ENCODE data around the gene AK5. TPM values are rescaled to one million over a fixed set of nuclear protein-coding genes. Genes with fewer than 3 reads are reported as not detected.

Gene AK5
- polyA plus RNA-seq, 2 of the 4 experiments (the other 2 are of a cell fraction): 4.9 to 6.1 TPM

DNA sequence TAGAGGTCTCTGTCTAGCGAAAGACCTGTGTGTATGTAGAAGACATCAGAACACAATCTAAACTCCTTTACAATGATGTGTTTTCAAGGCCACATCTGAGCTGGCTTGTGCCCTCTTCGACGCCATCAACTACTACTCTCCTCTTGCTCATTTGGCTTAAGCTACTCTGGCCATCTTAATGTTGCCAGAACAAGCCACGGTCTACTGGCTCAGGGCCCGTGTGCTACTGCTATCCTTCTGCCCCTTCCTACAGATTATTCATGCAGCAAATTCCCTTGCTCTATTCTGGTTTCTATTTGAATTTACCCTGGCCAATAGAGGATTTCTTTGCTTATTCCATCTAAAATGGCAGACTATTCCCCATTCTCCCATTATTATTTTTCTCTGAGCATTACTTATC is 278.9 kb downstream of the AK5 start:
- Histone ChIP-seq H3K9me3 (no peaks in the 10 kb centered on the region), H3K4me2 (no peak overlapping the region), H3K27ac (no peak overlapping the region), H3K4me3 (no peak overlapping the region), H3K4me1 (no peaks in the 10 kb centered on the region)
- ATAC-seq (no peak), FAIRE-seq (no peak), DNase-seq (ENCODE audit: low read depth in 1 of 2, low spot score in 1 of 2) (no peak)
- 97% methylated on average over 5 of the region's 5 CpGs for WGBS (ENCODE audit: missing lambda C conversion rate)
- ChIA-PET CTCF (no interaction called here), POLR2A (no interaction called here)
- no peak for TF ChIP-seq TP53 (CRISPR knock-in tag; IDR thresholded peaks at IDR 0.05)
- TF ChIP-seq USF2 (IDR thresholded peaks at IDR 0.05): no peak
- no peak for TF ChIP-seq EP300 (IDR thresholded peaks at IDR 0.05)
- no peak for TF ChIP-seq NFE2L2 (conservative IDR thresholded peaks at IDR 0.05; ENCODE audit: low read length)
- TF ChIP-seq RNF2 (IDR thresholded peaks at IDR 0.05; ENCODE audit: borderline replicate concordance, low read depth): no peak
- no peak for TF ChIP-seq KDM5A (IDR thresholded peaks at IDR 0.05)
- TF ChIP-seq, protein P1, sequence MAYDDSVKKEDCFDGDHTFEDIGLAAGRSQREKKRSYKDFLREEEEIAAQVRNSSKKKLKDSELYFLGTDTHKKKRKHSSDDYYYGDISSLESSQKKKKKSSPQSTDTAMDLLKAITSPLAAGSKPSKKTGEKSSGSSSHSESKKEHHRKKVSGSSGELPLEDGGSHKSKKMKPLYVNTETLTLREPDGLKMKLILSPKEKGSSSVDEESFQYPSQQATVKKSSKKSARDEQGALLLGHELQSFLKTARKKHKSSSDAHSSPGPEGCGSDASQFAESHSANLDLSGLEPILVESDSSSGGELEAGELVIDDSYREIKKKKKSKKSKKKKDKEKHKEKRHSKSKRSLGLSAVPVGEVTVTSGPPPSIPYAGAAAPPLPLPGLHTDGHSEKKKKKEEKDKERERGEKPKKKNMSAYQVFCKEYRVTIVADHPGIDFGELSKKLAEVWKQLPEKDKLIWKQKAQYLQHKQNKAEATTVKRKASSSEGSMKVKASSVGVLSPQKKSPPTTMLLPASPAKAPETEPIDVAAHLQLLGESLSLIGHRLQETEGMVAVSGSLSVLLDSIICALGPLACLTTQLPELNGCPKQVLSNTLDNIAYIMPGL (CRISPR knock-in tag; IDR thresholded peaks at IDR 0.05; ENCODE audit: borderline replicate concordance): no peak
- TF ChIP-seq, protein P2, sequence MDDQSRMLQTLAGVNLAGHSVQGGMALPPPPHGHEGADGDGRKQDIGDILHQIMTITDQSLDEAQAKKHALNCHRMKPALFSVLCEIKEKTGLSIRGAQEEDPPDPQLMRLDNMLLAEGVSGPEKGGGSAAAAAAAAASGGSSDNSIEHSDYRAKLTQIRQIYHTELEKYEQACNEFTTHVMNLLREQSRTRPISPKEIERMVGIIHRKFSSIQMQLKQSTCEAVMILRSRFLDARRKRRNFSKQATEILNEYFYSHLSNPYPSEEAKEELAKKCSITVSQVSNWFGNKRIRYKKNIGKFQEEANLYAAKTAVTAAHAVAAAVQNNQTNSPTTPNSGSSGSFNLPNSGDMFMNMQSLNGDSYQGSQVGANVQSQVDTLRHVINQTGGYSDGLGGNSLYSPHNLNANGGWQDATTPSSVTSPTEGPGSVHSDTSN (IDR thresholded peaks at IDR 0.05): no peak
- TF ChIP-seq HDAC2 (IDR thresholded peaks at IDR 0.05): no peak
- TF ChIP-seq NPAS2 (CRISPR knock-in tag; IDR thresholded peaks at IDR 0.05; ENCODE audit: borderline replicate concordance): no peak

DNA sequence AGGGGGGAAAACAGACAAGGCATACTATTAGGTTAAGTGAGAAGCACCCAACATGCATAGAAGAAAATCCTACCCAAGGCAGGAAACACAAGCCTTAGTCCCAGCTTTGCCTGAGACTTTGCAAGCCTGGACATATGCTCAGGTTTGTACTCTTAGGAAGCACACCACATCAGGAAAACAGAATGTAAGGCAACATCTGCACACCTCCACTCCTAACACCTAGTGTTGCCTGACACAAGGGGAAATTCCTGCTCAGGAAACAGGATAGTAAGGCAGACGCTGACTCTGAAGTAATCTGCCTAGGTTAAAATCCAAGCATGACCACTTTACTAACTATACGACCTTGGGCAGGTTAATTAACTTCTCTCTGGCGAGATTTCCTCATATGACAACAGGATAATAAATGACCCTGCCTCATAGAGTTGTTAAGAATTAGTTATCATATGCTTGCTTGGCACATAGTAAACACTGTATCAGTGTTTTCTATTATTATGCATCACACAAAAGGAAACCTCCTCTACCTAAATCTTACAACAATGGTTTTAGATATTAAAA is 280.9 kb downstream of the AK5 start:
- TF ChIP-seq FOSB (CRISPR knock-in tag; IDR thresholded peaks at IDR 0.05): no peak
- ChIA-PET POLR2A (no interaction called here), CTCF (interaction anchor here (0.6 kb wide), 1 partner anchor 99 kb away, joined by 3 read pairs; no protein-coding TSS in a partner anchor)
- no peaks in the 10 kb centered on the region for H3K9me3 ChIP-seq
- DNase-seq (ENCODE audit: low read depth in 1 of 2, low spot score in 1 of 2): no peak
- ATAC-seq: no peak
- no peak overlapping the region for H3K4me3 ChIP-seq
- H3K4me1 ChIP-seq: no peaks in the 10 kb centered on the region
- no peak overlapping the region for H3K4me2 ChIP-seq
- no peak for FAIRE-seq
- WGBS (ENCODE audit: missing lambda C conversion rate): 79% methylated on average over 3 of the region's 3 CpGs
- no peak overlapping the region for H3K27ac ChIP-seq

GRCh38 chr1:77565321-77565720 is 283.5 kb downstream of the AK5 start:
- WGBS (ENCODE audit: missing lambda C conversion rate): 89% methylated on average over 4 of the region's 4 CpGs
- H3K9me3 ChIP-seq: no peaks in the 10 kb centered on the region
- CTCF ChIA-PET: interaction anchor here (1.0 kb wide), 1 partner anchor 31 kb away, joined by 5 read pairs; no protein-coding TSS in a partner anchor
- TF ChIP-seq BHLHE40 (IDR thresholded peaks at IDR 0.05; ENCODE audit: low read depth, low read length) (no peak), CHD2 (IDR thresholded peaks at IDR 0.05; ENCODE audit: low read length, partially characterized antibody) (no peak), E2F6 (IDR thresholded peaks at IDR 0.05; ENCODE audit: borderline replicate concordance, low read depth) (no peak), ZFP36 (IDR thresholded peaks at IDR 0.05; ENCODE audit: borderline replicate concordance, partially characterized antibody) (no peak), NFE2L2 (conservative IDR thresholded peaks at IDR 0.05; ENCODE audit: low read length) (no peak), POLR2AphosphoS2 (conservative IDR thresholded peaks at IDR 0.05; ENCODE audit: low read length) (no peak), CEBPB (IDR thresholded peaks at IDR 0.05) (no peak), JUNB (IDR thresholded peaks at IDR 0.05) (no peak), CBX2 (IDR thresholded peaks at IDR 0.05; ENCODE audit: borderline replicate concordance, low read depth) (no peak), GATA3 (IDR thresholded peaks at IDR 0.05; ENCODE audit: borderline replicate concordance) (no peak), MYC (IDR thresholded peaks at IDR 0.05; ENCODE audit: borderline replicate concordance, low read length) (no peak), TFCP2L1 (CRISPR knock-in tag; IDR thresholded peaks at IDR 0.05) (no peak)
- TF ChIP-seq, protein P1 (CRISPR knock-in tag; IDR thresholded peaks at IDR 0.05; ENCODE audit: borderline replicate concordance): no peak
- H3K4me2 ChIP-seq: no peak overlapping the region
- POLR2A ChIA-PET: no interaction called here
- FAIRE-seq (no peak), ATAC-seq (no peak), DNase-seq (ENCODE audit: low read depth in 1 of 2, low spot score in 1 of 2) (no peak)
- no peak overlapping the region for H3K4me3 ChIP-seq
- no peak overlapping the region for H3K27ac ChIP-seq
- H3K4me1 ChIP-seq: no peaks in the 10 kb centered on the region

Data from A549 (cell line).